Astrocyte (in vitro differentiated cells and primary cell): ENCODE data around the gene C8A.

Source experiments
- EZH2 ChIP-seq: IDR thresholded peaks from 2 replicates; pipeline ENCODE4 v1.6.1; 2012; ENCODE audit warnings: mild to moderate bottlenecking, low read length, inconsistent platforms; ENCODE audit not compliant: insufficient read depth
- TF ChIP-seq, protein P1 (sequence below): IDR thresholded peaks from 2 replicates; pipeline ENCODE4 v1.5.1; 2011; ENCODE audit warnings: low read depth, mild to moderate bottlenecking, inconsistent platforms, low read length, moderate library complexity; ENCODE audit not compliant: insufficient read depth

DNA sequence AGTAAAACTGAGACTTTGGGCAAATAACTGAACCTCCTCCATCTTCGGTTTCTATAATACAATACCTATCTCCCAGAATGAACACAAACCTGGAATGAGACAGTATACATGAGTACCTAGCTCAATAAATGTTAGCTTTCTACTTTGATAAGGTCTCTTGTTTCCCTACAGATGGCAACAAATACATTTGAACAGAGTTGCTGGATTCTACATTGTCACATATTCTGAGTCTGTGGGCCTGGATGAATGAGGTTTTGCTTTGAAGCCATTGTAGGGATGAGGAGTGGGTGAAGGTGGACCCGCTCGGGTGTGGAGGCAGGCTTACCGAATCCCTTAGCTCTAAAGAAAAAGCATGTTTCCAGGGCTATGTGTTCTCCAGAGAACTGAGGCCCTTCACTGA is 21.5 kb upstream of the C8A start:
- TF ChIP-seq, protein P1, sequence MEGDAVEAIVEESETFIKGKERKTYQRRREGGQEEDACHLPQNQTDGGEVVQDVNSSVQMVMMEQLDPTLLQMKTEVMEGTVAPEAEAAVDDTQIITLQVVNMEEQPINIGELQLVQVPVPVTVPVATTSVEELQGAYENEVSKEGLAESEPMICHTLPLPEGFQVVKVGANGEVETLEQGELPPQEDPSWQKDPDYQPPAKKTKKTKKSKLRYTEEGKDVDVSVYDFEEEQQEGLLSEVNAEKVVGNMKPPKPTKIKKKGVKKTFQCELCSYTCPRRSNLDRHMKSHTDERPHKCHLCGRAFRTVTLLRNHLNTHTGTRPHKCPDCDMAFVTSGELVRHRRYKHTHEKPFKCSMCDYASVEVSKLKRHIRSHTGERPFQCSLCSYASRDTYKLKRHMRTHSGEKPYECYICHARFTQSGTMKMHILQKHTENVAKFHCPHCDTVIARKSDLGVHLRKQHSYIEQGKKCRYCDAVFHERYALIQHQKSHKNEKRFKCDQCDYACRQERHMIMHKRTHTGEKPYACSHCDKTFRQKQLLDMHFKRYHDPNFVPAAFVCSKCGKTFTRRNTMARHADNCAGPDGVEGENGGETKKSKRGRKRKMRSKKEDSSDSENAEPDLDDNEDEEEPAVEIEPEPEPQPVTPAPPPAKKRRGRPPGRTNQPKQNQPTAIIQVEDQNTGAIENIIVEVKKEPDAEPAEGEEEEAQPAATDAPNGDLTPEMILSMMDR: no peak
- TF ChIP-seq EZH2: no peak
